Thoracic aorta (tissue), 2 donors: ENCODE data around the gene ACAP2. TPM values are rescaled to one million over a fixed set of nuclear protein-coding genes. Genes with fewer than 3 reads are reported as not detected.

Experiments
- ATAC-seq: fragments of 150-250 bp; one replicate; pipeline ENCODE4 v1.8.0; 2017; ENCODE audit warnings: low read depth; ENCODE audit not compliant: insufficient number of reproducible peaks, low FRiP score
- DNase-seq: peaks from one replicate; pipeline ENCODE4 v3.0.0-alpha.2; 2020; ENCODE audit warnings: low spot score
- H3K27ac ChIP-seq, 2 donors: fragments of 200-600 bp; sonication (generic); 1 replicate in 1 of 2; 2 replicates in 1 of 2; pipeline ENCODE4 v1.5.1; 2016; ENCODE audit warnings: mild to moderate bottlenecking in 2 of 2, moderate library complexity in 2 of 2
- H3K27me3 ChIP-seq: fragments of 200-600 bp; sonication (generic); replicated peaks from 2 replicates; pipeline ENCODE4 v1.6.0; 2016; ENCODE audit warnings: mild to moderate bottlenecking; ENCODE audit not compliant: insufficient read depth
- H3K36me3 ChIP-seq: fragments of 200-600 bp; sonication (generic); one replicate; pipeline ENCODE4 v1.5.1; 2016
- H3K4me1 ChIP-seq, 2 donors: fragments of 200-600 bp; sonication (generic); 1 replicate in 1 of 2; 2 replicates in 1 of 2; pipeline versions ENCODE4 v1.5.1 to v1.6.0; 2016; ENCODE audit warnings: low read depth in 2 of 2, mild to moderate bottlenecking in 1 of 2; ENCODE audit not compliant: control insufficient read depth in 1 of 2
- H3K4me3 ChIP-seq: fragments of 200-600 bp; sonication (generic); 2 replicates; pipeline ENCODE4 v1.5.1; 2016; ENCODE audit warnings: mild to moderate bottlenecking
- H3K9me3 ChIP-seq: fragments of 200-600 bp; sonication (generic); 2 replicates; pipeline ENCODE4 v1.5.1; 2016
- CTCF ChIP-seq: fragments of 200-600 bp; sonication (generic); IDR thresholded peaks from one replicate; pipeline ENCODE4 v1.5.1; 2019; ENCODE audit warnings: antibody characterized with exemption
- total RNA-seq, 2 donors: library from RNA; depleted of rRNA; stranded (reverse); fragments of >200 nt; gene quantifications; one replicate each; pipeline versions ENCODE4 v1.1.0 to v1.2.3, GENCODE V29; 2016

The ACAP2 gene
- total RNA-seq, 2 donors from 2014 or later, result 32.2 to 56.7 TPM

- H3K36me3 ChIP-seq, result no peaks in the 10 kb centered on the region
- DNase-seq, result no peak
- no peaks in the 10 kb centered on the region for H3K27me3 ChIP-seq
- H3K9me3 ChIP-seq, result no peaks in the 10 kb centered on the region
- H3K27ac ChIP-seq, result no peak overlapping the region
- no peak for TF ChIP-seq CTCF
- H3K4me1 ChIP-seq, result peaks cover 5 to 15% of the 10 kb centered on the region in 2 donors
- no peak for ATAC-seq
- H3K4me3 ChIP-seq, result no peak overlapping the region
Observed at GRCh38 chr3:195265363-195265976, 177.3 kb downstream of the ACAP2 start.

GRCh38 chr3:195263925-195264600, 178.8 kb downstream of the ACAP2 start:
- DNase-seq, result no peak
- Histone ChIP-seq H3K36me3 (no peaks in the 10 kb centered on the region), H3K27ac (no peak overlapping the region), H3K4me3 (no peak overlapping the region), H3K9me3 (no peaks in the 10 kb centered on the region), H3K4me1 (peaks cover 5 to 9% of the 10 kb centered on the region in 2 donors), H3K27me3 (no peaks in the 10 kb centered on the region)
- no peak for ATAC-seq
- no peak for TF ChIP-seq CTCF

- TF ChIP-seq CTCF, result no peak
- ATAC-seq, result no peak
- Histone ChIP-seq H3K27ac (no peak overlapping the region), H3K4me1 (peaks cover 7 to 14% of the 10 kb centered on the region in 2 donors), H3K4me3 (no peak overlapping the region), H3K27me3 (no peaks in the 10 kb centered on the region), H3K9me3 (no peaks in the 10 kb centered on the region), H3K36me3 (no peaks in the 10 kb centered on the region)
- no peak for DNase-seq
Observed at GRCh38 chr3:195263193-195263924, 179.5 kb downstream of the ACAP2 start.

- TF ChIP-seq CTCF, result no peak
- no peak overlapping the region for H3K4me3 ChIP-seq
- no peak overlapping the region for H3K27ac ChIP-seq
- no peaks in the 10 kb centered on the region for H3K36me3 ChIP-seq
- peaks cover 7 to 21% of the 10 kb centered on the region in 2 donors for H3K4me1 ChIP-seq
- no peak for DNase-seq
- no peaks in the 10 kb centered on the region for H3K9me3 ChIP-seq
- ATAC-seq, result no peak
- H3K27me3 ChIP-seq, result no peaks in the 10 kb centered on the region
Observed at GRCh38 chr3:195261925-195262324, 180.9 kb downstream of the ACAP2 start.

- Histone ChIP-seq H3K27me3 (no peaks in the 10 kb centered on the region), H3K27ac (peak overlapping the region in 1 of 2 donors; percentile 20), H3K9me3 (no peaks in the 10 kb centered on the region), H3K4me3 (peak overlapping the region; percentile 79), H3K36me3 (no peaks in the 10 kb centered on the region), H3K4me1 (peaks cover 7 to 32% of the 10 kb centered on the region in 2 donors)
- no peak for DNase-seq
- peak; percentile 5 for ATAC-seq
- peak; percentile 42 for TF ChIP-seq CTCF
Observed at GRCh38 chr3:195260280-195260905, 182.4 kb downstream of the ACAP2 start.
